22Rv1 (cell line): ENCODE results near the gene HTT.

Experiments used
- H3K27ac ChIP-seq: fragments of 450-650 bp; 2 replicates; pipeline ENCODE4 v1.5.1; 2017
- ZFX ChIP-seq: fragments of 450-650 bp; IDR thresholded peaks from 2 replicates; pipeline ENCODE4 v1.6.1; 2017; ENCODE audit warnings: antibody characterized with exemption, borderline replicate concordance
- TF ChIP-seq, protein P1 (sequence below): fragments of 450-650 bp; IDR thresholded peaks from 2 replicates; pipeline ENCODE4 v1.5.1; 2017; ENCODE audit warnings: mild to moderate bottlenecking

Gene HTT

DNA sequence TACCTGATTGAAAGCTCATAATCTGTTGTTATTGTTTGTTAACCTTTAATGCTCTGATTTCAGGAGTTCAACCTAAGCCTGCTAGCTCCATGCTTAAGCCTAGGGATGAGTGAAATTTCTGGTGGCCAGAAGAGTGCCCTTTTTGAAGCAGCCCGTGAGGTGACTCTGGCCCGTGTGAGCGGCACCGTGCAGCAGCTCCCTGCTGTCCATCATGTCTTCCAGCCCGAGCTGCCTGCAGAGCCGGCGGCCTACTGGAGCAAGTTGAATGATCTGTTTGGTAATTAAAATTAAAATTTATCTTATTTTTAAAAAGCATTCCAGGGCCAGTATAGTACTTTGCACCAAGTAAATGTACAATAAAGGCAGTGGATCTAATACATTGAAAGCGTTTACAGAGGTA is 137.4 kb downstream of the HTT start:
- H3K27ac ChIP-seq, result no peak overlapping the region
- no peak for TF ChIP-seq ZFX
- TF ChIP-seq, protein P1, sequence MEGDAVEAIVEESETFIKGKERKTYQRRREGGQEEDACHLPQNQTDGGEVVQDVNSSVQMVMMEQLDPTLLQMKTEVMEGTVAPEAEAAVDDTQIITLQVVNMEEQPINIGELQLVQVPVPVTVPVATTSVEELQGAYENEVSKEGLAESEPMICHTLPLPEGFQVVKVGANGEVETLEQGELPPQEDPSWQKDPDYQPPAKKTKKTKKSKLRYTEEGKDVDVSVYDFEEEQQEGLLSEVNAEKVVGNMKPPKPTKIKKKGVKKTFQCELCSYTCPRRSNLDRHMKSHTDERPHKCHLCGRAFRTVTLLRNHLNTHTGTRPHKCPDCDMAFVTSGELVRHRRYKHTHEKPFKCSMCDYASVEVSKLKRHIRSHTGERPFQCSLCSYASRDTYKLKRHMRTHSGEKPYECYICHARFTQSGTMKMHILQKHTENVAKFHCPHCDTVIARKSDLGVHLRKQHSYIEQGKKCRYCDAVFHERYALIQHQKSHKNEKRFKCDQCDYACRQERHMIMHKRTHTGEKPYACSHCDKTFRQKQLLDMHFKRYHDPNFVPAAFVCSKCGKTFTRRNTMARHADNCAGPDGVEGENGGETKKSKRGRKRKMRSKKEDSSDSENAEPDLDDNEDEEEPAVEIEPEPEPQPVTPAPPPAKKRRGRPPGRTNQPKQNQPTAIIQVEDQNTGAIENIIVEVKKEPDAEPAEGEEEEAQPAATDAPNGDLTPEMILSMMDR, result no peak

GRCh38 chr4:3212391-3213105 is 138.1 kb downstream of the HTT start:
- TF ChIP-seq, protein P1, result no peak
- TF ChIP-seq ZFX, result no peak
- H3K27ac ChIP-seq, result no peak overlapping the region

- H3K27ac ChIP-seq, result no peak overlapping the region
- TF ChIP-seq, protein P1, result no peak
- TF ChIP-seq ZFX, result no peak
These were observed 138.6 kb downstream of the HTT start for GRCh38 chr4:3213106-3213425.

- TF ChIP-seq, protein P1, result no peak
- TF ChIP-seq ZFX, result no peak
- H3K27ac ChIP-seq, result no peak overlapping the region
These were observed 139.3 kb downstream of the HTT start for GRCh38 chr4:3213661-3214250.

- H3K27ac ChIP-seq, result no peak overlapping the region
- TF ChIP-seq ZFX, result no peak
- TF ChIP-seq, protein P1, result no peak
These were observed 140.8 kb downstream of the HTT start for GRCh38 chr4:3215256-3215655.

GRCh38 chr4:3215733-3216132 is 141.3 kb downstream of the HTT start:
- no peak overlapping the region for H3K27ac ChIP-seq
- TF ChIP-seq, protein P1, result no peak
- TF ChIP-seq ZFX, result no peak

GRCh38 chr4:3217266-3217665 is 142.8 kb downstream of the HTT start:
- no peak overlapping the region for H3K27ac ChIP-seq
- TF ChIP-seq, protein P1, result no peak
